Urothelium cell line (cell line): ENCODE measurements around the gene PRKCQ.
"Not testable (repeated sequence)": the region's sequence is repeated elsewhere in the genome, so short reads cannot be mapped to it uniquely, and the experiment has no call there.

Experiments
- DNase-seq: peaks from one replicate; pipeline ENCODE4 v3.0.0; 2011; ENCODE audit warnings: low spot score, mixed read lengths
- FAIRE-seq: peaks from 2 replicates; lab custom pipeline; 2011; peaks lifted over from hg19 to GRCh38; lab: Jason Lieb, UNC

Gene PRKCQ

GRCh38 chr10:6464862-6465430 lies 115.1 kb downstream of the PRKCQ start:
- FAIRE-seq (peak; percentile 35), DNase-seq (no peak)

- FAIRE-seq = no peak
- no peak for DNase-seq
Observed at GRCh38 chr10:6463366-6463765, 116.7 kb downstream of the PRKCQ start.

- DNase-seq (no peak), FAIRE-seq (no peak)
Observed at GRCh38 chr10:6461961-6462360, 118.1 kb downstream of the PRKCQ start.

GRCh38 chr10:6460861-6461409 lies 119.1 kb downstream of the PRKCQ start:
- FAIRE-seq = no peak
- no peak for DNase-seq

- FAIRE-seq (no peak), DNase-seq (no peak)
Observed at GRCh38 chr10:6458814-6459213, 121.3 kb downstream of the PRKCQ start.

- no peak for DNase-seq
- FAIRE-seq = no peak
Observed at GRCh38 chr10:6457376-6457775, 122.7 kb downstream of the PRKCQ start.

GRCh38 chr10:6456067-6456466 lies 124.0 kb downstream of the PRKCQ start:
- DNase-seq (no peak), FAIRE-seq (no peak)

- FAIRE-seq = no peak
Observed at GRCh38 chr10:6455592-6455991, 124.5 kb downstream of the PRKCQ start.

GRCh38 chr10:6446711-6447110 lies 133.4 kb downstream of the PRKCQ start:
- FAIRE-seq = no peak
- DNase-seq = no peak

More at GRCh38 chr10:6455592-6455991, 124.5 kb downstream of the PRKCQ start:
- no peak for DNase-seq

GRCh38 chr10:6445671-6446316 lies 134.3 kb downstream of the PRKCQ start:
- FAIRE-seq (no peak), DNase-seq (peak; percentile 40)

- FAIRE-seq, DNase-seq: not testable (repeated sequence)
Observed at GRCh38 chr10:6439875-6440274, 140.2 kb downstream of the PRKCQ start.

GRCh38 chr10:6431861-6432260 lies 148.2 kb downstream of the PRKCQ start:
- DNase-seq (no peak), FAIRE-seq (no peak)

- DNase-seq (no peak), FAIRE-seq (peak; percentile 55)
Observed at GRCh38 chr10:6431186-6431585, 148.9 kb downstream of the PRKCQ start.

GRCh38 chr10:6430423-6430980 lies 149.6 kb downstream of the PRKCQ start:
- FAIRE-seq (no peak), DNase-seq (no peak)

- no peak for FAIRE-seq
- DNase-seq = no peak
Observed at GRCh38 chr10:6427357-6427959, 152.6 kb downstream of the PRKCQ start.

- DNase-seq (no peak), FAIRE-seq (no peak)
Observed at GRCh38 chr10:6426317-6426716, 153.8 kb downstream of the PRKCQ start.

GRCh38 chr10:6423413-6424170 lies 156.5 kb downstream of the PRKCQ start:
- FAIRE-seq = no peak
- DNase-seq = no peak

GRCh38 chr10:6423004-6423403 lies 157.1 kb downstream of the PRKCQ start:
- no peak for DNase-seq
- FAIRE-seq = no peak

GRCh38 chr10:6418613-6419216 lies 161.4 kb downstream of the PRKCQ start:
- FAIRE-seq (no peak), DNase-seq (no peak)

- DNase-seq (no peak), FAIRE-seq (no peak)
Observed at GRCh38 chr10:6418167-6418566, 161.9 kb downstream of the PRKCQ start.
